Eye (tissue), 1 donor: Measurements from ENCODE around the gene SH3GLB1.
A peak's percentile ranks its signal among the peaks of the same experiment; 100 is the strongest.

Experiments
- DNase-seq: peaks from one replicate; pipeline ENCODE4 v3.0.0-alpha.2; 2015

Gene SH3GLB1

GRCh38 chr1:86739648-86740509 lies 35.5 kb downstream of the SH3GLB1 start:
- no peak for DNase-seq

DNA sequence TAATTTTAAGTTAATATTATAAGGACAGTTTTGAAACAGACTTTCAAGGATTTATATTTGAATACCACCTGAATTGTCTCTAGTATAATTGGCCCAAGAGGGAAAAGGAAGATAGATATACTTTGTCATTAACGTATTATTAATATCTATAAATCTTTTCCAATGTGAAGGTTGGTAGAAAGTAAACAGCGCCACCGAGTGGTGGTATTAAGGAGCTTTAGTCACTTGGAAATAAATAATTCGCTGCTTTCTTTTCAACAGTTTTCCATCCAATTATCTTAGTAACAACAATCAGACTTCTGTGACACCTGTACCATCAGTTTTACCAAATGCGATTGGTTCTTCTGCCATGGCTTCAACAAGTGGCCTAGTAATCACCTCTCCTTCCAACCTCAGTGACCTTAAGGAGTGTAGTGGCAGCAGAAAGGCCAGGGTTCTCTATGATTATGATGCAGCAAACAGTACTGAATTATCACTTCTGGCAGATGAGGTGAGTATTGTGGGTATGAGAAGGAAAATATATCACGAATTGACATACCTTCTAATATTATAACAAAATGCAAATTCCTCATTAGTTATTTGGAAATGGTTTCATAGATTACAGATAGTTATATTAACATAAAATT lies 37.7 kb downstream of the SH3GLB1 start:
- DNase-seq = peak; percentile 56

DNA sequence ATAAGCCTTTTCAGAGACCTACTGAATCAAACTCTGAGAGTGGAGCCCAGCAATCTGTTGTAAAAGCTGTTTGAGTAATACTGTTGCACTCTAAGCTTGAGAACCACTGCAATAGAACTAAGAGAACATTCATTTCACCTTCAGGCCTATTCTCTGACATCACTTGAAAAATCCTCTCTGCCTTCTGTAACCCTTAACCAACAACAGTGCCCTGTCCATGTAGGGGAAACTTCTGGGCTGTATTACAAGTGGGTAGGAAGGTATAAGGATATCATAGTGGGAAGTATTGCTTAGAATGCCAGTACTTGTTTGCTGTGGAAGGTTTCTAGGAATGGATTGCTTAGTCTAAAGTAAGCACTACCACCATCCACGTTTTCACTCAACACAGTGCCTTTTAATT lies 42.9 kb downstream of the SH3GLB1 start:
- DNase-seq = no peak

DNA sequence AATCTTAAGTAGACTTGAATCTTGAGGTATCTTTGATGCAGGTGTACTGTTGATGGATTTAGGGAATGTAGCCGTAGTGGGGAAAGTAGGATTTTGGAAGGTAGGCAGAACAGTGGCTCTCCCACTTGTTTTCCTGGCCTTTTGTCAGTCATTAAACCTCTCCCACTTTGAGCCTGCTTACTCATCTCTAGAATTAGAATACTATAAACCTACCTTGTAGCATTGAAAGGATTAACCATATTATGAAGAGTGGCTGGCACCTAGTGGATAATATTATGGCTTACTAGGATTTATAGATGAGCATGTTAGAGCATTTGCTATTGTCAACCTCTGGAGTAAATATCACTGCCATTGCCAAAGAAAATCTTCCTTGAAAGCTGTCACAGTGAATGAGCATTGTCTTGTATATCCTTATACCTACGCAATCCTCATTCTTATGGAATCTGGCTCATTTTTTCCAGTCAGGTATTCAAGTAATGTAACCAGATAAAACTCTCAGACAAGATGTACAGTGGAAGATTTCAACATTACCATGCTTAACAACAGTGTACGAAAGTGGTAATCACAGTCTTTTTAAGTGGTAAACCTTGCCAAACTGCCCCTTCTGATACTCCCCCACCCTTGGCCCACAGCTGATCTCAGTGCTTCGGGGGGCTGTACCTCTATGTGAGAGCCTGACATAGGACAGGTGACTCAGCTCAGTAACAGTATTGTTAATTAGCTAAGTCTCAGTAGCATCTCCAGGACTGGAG lies 44.4 kb downstream of the SH3GLB1 start:
- no peak for DNase-seq

- DNase-seq = no peak
These were observed 45.7 kb downstream of the SH3GLB1 start for GRCh38 chr1:86750076-86750475.

GRCh38 chr1:86750530-86750929 lies 46.2 kb downstream of the SH3GLB1 start:
- no peak for DNase-seq

GRCh38 chr1:86751923-86752322 lies 47.5 kb downstream of the SH3GLB1 start:
- DNase-seq = no peak

GRCh38 chr1:86753700-86754099 lies 49.3 kb downstream of the SH3GLB1 start:
- no peak for DNase-seq

- DNase-seq = no peak
These were observed 50.0 kb downstream of the SH3GLB1 start for GRCh38 chr1:86754265-86754974.

GRCh38 chr1:86756062-86756406 lies 51.7 kb downstream of the SH3GLB1 start:
- no peak for DNase-seq

DNA sequence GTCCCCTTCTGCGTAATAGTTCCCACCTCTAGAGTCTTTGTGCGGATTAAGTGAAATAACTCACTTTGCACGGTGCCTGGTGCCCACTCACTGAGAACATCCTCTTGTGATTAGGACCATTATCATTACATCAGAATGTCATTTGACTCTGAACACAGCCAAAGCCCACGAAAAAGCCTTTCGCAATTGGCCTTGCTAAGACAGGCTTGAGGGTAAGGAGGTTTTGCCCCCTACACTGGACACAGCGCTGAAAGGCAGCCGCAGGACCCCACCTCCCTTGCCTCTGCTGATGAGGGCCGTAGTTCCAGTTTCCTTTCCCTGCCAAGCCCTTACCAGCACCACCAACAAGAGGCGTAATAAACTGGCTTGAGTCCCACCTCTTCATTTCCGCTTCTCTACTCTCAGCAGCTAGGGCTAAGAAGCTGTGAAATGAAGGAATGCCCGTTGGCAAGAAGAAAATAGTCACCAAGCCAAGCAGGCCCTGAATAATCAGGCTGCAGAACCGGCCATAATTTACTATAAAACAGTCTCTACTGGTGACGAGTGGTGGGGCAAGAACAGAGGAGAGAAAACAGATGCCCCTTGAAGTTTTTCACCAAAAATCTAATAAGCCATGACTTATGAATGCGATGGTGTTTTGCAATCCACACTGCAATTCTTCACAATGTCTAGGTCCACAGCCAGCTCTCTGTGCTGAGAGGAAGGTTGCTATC lies 53.1 kb downstream of the SH3GLB1 start:
- no peak for DNase-seq

DNA sequence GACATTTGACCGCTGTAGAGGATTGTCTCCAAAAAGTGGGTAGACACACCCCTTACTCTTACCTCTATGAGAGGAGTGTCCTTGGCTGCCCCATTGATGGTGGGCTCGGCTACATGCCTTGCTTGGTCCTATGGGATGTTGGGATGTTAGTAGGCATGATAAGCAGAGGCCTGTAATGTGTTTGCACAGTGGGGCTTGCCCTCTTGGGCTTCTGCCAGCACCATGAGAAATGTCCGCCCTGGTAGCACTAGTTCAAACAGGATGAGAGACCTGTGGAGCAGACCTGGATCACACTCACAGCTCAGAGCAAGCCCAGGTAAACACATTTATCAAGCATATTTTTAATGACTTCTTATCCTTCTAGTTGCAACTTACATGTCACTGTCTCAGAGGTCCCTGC lies 54.2 kb downstream of the SH3GLB1 start:
- no peak for DNase-seq

DNA sequence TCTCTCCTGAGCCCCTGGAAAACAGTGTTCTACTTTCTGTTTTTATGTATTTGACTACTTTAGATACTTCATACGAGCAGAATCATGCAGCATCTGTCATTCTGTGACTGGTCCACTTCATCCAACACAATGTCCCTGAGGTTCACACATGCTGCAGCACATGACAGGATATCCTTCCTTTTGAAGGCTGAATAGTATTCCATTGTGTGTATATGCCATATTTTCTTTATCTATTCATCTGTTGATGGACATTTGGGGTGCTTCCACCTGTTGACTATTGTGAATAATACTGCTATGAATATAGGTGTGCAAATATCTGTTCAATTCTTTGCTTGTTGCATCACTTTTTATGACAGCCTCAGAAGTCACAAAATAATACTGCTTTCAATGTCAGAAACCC lies 55.8 kb downstream of the SH3GLB1 start:
- no peak for DNase-seq

DNA sequence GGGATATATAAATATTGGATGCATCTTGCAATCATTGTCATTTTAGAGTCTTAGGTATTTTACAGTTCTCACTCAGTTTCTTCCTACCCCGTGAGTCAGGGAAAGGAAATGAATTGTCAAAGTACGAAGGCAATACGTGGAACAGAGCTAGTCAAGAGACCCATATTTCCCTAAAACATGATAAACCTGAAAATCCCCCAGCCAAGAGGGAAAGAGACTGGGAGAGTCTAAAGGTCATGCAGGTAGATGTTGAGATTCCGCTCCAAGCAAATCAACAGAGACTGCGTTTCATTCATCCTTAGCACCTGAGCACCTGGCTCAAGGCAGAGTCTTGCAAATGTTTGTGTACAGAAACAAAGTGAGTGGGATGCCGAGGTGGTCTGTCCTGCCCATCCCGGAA lies 58.0 kb downstream of the SH3GLB1 start:
- no peak for DNase-seq

- DNase-seq = no peak
These were observed 60.1 kb downstream of the SH3GLB1 start for GRCh38 chr1:86764523-86764922.

DNA sequence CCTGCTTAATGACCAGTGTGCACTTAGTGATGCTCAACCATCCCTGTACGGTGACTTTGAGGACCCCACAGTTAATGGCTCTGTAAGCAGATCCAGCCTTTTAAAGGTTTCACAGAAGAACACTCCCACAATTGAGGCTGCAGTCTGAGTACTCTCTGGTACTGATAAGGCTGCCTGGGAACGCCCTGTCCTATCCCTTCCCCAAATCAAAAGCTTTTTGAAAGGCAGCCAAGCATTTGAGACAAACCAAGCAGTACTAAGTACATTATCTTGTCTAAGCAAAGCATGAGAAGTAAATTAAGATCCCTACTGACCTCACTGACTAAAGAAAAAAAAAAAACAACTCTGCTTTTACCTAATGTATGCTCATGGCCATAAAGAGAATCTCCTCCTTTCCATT lies 60.7 kb downstream of the SH3GLB1 start:
- no peak for DNase-seq

DNA sequence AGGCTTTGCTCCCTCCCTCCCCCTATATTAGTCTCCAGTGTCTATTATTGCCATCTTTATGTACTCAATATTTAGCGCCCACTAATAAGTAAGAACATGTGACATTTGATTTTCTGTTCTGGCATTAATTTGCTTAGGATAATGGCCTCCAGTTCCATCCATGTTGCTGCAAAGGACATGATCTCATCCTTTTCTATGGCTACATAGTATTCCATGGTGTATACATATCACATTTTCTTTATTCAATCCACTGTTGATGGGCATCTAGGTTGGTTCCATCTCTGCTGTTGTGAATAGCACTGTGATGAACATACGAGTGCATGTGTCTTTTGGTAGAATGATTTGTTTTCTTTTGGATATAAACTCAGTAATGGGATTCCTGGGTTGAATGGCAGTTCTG lies 61.3 kb downstream of the SH3GLB1 start:
- DNase-seq = no peak

GRCh38 chr1:86768554-86768953 lies 64.2 kb downstream of the SH3GLB1 start:
- no peak for DNase-seq

DNA sequence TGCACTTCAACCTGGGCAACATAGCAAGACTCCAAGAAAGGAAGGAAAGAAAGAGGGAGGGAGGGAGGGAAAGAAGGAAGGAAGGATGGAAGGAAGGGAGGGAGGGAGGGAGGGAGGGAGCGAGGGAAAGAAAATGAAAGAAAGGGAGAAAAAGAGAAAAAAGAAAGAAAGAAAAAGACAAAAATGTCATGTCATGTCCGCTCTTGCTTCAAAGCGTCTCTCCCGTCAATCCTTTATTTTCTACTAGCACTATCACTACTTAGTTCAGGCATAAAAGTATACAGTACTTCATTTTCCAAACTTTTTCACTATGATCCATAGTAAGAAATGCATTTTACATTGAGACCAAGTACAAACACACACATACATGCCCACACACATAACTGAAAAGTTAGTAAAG lies 64.7 kb downstream of the SH3GLB1 start:
- DNase-seq = no peak

DNA sequence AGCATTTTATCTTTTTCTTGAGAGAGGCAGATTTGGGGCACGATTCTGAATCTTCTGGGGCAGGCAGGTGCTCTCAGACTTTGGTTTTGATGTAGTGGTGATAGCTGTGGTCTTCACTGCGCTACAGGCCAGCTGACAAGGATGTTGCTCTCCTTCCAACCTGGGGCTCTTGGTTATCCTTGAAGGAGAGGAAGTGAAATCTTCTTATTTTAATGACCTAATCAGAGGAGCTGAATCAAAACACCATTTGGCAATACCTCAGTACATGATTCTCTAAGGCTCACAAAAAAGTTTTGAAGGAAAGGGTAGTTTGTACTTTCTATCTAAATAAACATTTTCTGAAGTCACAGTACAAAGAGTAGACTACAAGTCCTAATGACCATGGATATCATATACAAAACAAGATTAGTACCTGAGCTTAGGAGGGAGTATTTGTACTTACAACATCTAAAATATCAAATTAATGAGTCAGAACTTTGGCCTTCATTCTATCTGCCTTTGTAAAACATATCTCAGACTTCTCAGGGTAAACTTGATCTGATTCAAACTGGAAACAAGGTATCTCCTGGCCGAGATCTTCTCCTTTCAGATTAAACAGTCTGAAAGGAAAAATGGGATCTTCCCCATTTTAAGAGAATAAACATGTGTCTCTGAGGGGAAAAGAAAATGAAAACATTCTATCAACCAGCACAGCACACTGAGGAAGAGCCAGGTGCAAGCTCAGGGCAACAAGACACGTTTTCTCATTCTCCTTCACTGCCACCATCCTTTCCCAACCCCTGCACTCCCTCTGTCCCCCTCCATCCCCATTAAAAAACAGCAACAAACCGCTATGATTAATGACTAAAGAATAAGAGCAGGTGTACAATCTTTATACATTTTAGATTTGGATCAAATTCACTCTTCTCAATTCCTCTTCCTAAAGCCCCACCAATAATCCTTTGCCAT lies 69.2 kb downstream of the SH3GLB1 start:
- no peak for DNase-seq
